AG10803 (cell line): Measurements from ENCODE around the gene ST6GALNAC2.
A peak's percentile ranks its signal among the peaks of the same experiment; 100 is the strongest.

Experiments used
- DNase-seq: peaks from one replicate; pipeline ENCODE4 v3.0.0; 2010; ENCODE audit warnings: low read depth
- H3K4me3 ChIP-seq: 2 replicates; pipeline ENCODE4 v1.5.1; 2011; ENCODE audit warnings: mild to moderate bottlenecking, low read length, control low read depth
- CTCF ChIP-seq: conservative IDR thresholded peaks from 2 replicates; pipeline ENCODE4 v1.5.1; 2011; ENCODE audit warnings: mild to moderate bottlenecking, low read length, control low read depth, inconsistent platforms

ST6GALNAC2 gene

GRCh38 chr17:76553178-76553908 is 32.3 kb downstream of the ST6GALNAC2 start:
- no peak overlapping the region for H3K4me3 ChIP-seq
- no peak for DNase-seq
- no peak for TF ChIP-seq CTCF

GRCh38 chr17:76551685-76552084 is 34.0 kb downstream of the ST6GALNAC2 start:
- TF ChIP-seq CTCF = no peak
- DNase-seq = no peak
- no peak overlapping the region for H3K4me3 ChIP-seq

GRCh38 chr17:76550712-76551615 is 34.7 kb downstream of the ST6GALNAC2 start:
- no peak for TF ChIP-seq CTCF
- no peak overlapping the region for H3K4me3 ChIP-seq
- DNase-seq = peak; percentile 82

- no peak overlapping the region for H3K4me3 ChIP-seq
- no peak for TF ChIP-seq CTCF
- no peak for DNase-seq
Measured at GRCh38 chr17:76549539-76549938, 36.1 kb downstream of the ST6GALNAC2 start.

GRCh38 chr17:76549215-76549518 is 36.5 kb downstream of the ST6GALNAC2 start:
- no peak overlapping the region for H3K4me3 ChIP-seq
- TF ChIP-seq CTCF = no peak
- no peak for DNase-seq

- TF ChIP-seq CTCF = no peak
- DNase-seq = no peak
- H3K4me3 ChIP-seq = no peak overlapping the region
Measured at GRCh38 chr17:76548378-76549214, 37.1 kb downstream of the ST6GALNAC2 start.
